Glutamatergic neuron (in vitro differentiated cells): ENCODE data around the gene KCND1. TPM values are rescaled to one million over a fixed set of nuclear protein-coding genes. Genes with fewer than 3 reads are reported as not detected.

Experiments
- DNase-seq: peaks from one replicate; pipeline ENCODE4 v3.0.0; 2022
- H3K27ac Mint-ChIP-seq: one replicate; pipeline ENCODE4 v1.8.0; 2020; ENCODE audit warnings: mild to moderate bottlenecking, mixed read lengths, inconsistent platforms; ENCODE audit not compliant: unreplicated experiment
- H3K27me3 Mint-ChIP-seq: one replicate; pipeline ENCODE4 v1.8.0; 2020; ENCODE audit warnings: mild to moderate bottlenecking, moderate library complexity, mixed read lengths, inconsistent platforms; ENCODE audit not compliant: unreplicated experiment
- H3K36me3 Mint-ChIP-seq: one replicate; pipeline ENCODE4 v1.8.0; 2020; ENCODE audit warnings: mild to moderate bottlenecking, mixed read lengths, inconsistent platforms; ENCODE audit not compliant: unreplicated experiment
- H3K4me1 Mint-ChIP-seq: one replicate; pipeline ENCODE4 v1.8.0; 2020; ENCODE audit warnings: mild to moderate bottlenecking, low read depth, mixed read lengths, inconsistent platforms; ENCODE audit not compliant: unreplicated experiment
- H3K4me3 Mint-ChIP-seq: one replicate; pipeline ENCODE4 v1.8.0; 2020; ENCODE audit warnings: mild to moderate bottlenecking, mixed read lengths, inconsistent platforms; ENCODE audit not compliant: unreplicated experiment
- H3K9me3 Mint-ChIP-seq: one replicate; pipeline ENCODE4 v1.8.0; 2020; ENCODE audit warnings: mild to moderate bottlenecking, moderate library complexity, mixed read lengths, inconsistent platforms; ENCODE audit not compliant: unreplicated experiment
- total RNA-seq: library from RNA; stranded (reverse); fragmentation: NEBNext Ultra II Directional; extraction: Animal tissue kit (Norgen Biotek cat#: 25700); gene quantifications from one replicate; pipeline ENCODE4 v1.2.1, GENCODE V29; 2021; ENCODE audit not compliant: unreplicated experiment
- TF ChIP-seq, protein P1 (sequence below): fragments of 200-600 bp; sonication (generic); IDR thresholded peaks from one replicate; pipeline ENCODE4 v1.5.0; 2021; ENCODE audit not compliant: partially characterized antibody, unreplicated experiment

The KCND1 gene
- total RNA-seq, 1 donor from 2014 or later, result 7.2 TPM

DNA sequence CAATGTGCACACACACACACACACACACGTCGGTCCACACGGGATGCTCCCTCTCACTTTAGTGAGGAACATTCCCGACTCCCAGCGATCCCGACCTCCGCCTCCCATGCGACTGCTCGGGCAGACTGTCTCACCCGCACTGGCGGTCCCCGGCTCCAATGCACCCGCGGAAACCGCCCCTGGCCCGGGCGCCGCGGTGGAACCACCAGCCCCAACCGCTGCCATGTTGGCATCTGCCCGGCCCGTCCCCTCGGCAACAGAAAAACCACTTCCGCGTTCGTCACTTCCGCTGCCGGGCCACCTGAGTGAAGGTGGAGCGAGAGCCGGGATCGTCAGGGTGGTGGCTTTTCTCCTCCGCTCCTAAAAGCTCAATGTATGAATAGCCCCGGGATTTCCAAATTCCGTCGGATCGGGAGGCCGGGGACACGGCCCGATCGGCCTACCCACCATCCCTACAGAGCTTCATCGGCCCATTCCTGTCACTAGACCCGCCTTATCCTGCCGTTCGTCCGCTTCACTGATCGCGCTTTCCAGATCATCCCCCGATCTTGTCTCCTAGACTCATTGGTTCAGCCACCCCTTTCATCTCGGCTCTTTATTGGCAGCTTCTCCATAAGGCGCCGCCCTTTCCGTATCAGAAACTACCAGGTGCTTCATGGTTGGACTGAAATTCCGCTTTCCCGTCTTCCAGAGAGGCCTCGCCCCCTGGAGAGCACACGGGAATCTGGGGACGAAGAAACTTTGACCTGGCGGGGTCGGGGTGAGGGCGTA, 60.0 kb downstream of the KCND1 start, which contains the start of gene SLC35A2:
Gene SLC35A2 (minus strand): TSS at position 235 of the 771 bp plus-strand sequence. CDS start 10 bp downstream, at position 225.
- Mint-ChIP-seq H3K4me3 (peak within 1 kb of the TSS; percentile 92), H3K27ac (peak within 1 kb of the TSS; percentile 78), H3K36me3 (no peaks in the 10 kb centered on the region), H3K9me3 (peaks cover 3% of the 10 kb centered on the region), H3K4me1 (peaks cover 6% of the 10 kb centered on the region), H3K27me3 (peaks cover 7% of the 10 kb centered on the region)
- TF ChIP-seq, protein P1, sequence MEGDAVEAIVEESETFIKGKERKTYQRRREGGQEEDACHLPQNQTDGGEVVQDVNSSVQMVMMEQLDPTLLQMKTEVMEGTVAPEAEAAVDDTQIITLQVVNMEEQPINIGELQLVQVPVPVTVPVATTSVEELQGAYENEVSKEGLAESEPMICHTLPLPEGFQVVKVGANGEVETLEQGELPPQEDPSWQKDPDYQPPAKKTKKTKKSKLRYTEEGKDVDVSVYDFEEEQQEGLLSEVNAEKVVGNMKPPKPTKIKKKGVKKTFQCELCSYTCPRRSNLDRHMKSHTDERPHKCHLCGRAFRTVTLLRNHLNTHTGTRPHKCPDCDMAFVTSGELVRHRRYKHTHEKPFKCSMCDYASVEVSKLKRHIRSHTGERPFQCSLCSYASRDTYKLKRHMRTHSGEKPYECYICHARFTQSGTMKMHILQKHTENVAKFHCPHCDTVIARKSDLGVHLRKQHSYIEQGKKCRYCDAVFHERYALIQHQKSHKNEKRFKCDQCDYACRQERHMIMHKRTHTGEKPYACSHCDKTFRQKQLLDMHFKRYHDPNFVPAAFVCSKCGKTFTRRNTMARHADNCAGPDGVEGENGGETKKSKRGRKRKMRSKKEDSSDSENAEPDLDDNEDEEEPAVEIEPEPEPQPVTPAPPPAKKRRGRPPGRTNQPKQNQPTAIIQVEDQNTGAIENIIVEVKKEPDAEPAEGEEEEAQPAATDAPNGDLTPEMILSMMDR, result no peak
- DNase-seq, result peak; percentile 79

Other genes starting within 250 kb of the KCND1 start
- not detected for gene GLOD5, start 210.1 kb downstream of the KCND1 start, total RNA-seq
- not detected for gene GATA1, start 185.3 kb downstream of the KCND1 start, total RNA-seq
- gene HDAC6, start 169.8 kb downstream of the KCND1 start, total RNA-seq, result 264 TPM
- not detected for gene ERAS, start 145.3 kb downstream of the KCND1 start, total RNA-seq
- 127 TPM for gene PCSK1N, start 136.2 kb downstream of the KCND1 start, total RNA-seq
- gene TIMM17B, start 74.1 kb downstream of the KCND1 start, total RNA-seq, result 71.8 TPM
- 120 TPM for gene PQBP1, start 73.9 kb downstream of the KCND1 start, total RNA-seq
- 22.1 TPM for gene SLC35A2, start 60.2 kb downstream of the KCND1 start, total RNA-seq
- 16.5 TPM for gene PIM2, start 52.8 kb downstream of the KCND1 start, total RNA-seq
- gene OTUD5, start 14.2 kb downstream of the KCND1 start, total RNA-seq, result 68.3 TPM
- 129 TPM for gene GRIPAP1, start 30.4 kb upstream of the KCND1 start, total RNA-seq
- 39.8 TPM for gene TFE3, start 71.5 kb upstream of the KCND1 start, total RNA-seq
- gene CCDC120, start 87.2 kb upstream of the KCND1 start, total RNA-seq, result 17.6 TPM
- gene PRAF2, start 102.2 kb upstream of the KCND1 start, total RNA-seq, result 41.5 TPM
- gene WDR45, start 108.0 kb upstream of the KCND1 start, total RNA-seq, result 66.4 TPM
- gene GPKOW, start 151.9 kb upstream of the KCND1 start, total RNA-seq, result 20.6 TPM
- gene MAGIX, start 190.9 kb upstream of the KCND1 start, total RNA-seq, result 2.7 TPM
- 12.2 TPM for gene PLP2, start 200.1 kb upstream of the KCND1 start, total RNA-seq
- 1.6 TPM for gene PRICKLE3, start 214.5 kb upstream of the KCND1 start, total RNA-seq
- gene SYP, start 228.3 kb upstream of the KCND1 start, total RNA-seq, result 291 TPM